Naive B cell (primary cell): Measurements from ENCODE around the gene TMEM237. TPM values are rescaled to one million over a fixed set of nuclear protein-coding genes. Genes with fewer than 3 reads are reported as not detected.

Experiments
- ATAC-seq, 2 donors: fragments of 150-1000 bp; cut with Tn5 transposase; 2 replicates each; pipeline ENCODE4 v1.10.0; 2021; ENCODE audit warnings: low read depth in 2 of 2, mild to moderate bottlenecking in 2 of 2, moderate library complexity in 2 of 2
- DNase-seq: peaks from one replicate; pipeline ENCODE4 v3.0.0; 2022
- H3K27ac Mint-ChIP-seq, 6 donors: one replicate each; pipeline ENCODE4 v1.8.0; 2020 to 2022; ENCODE audit warnings: mild to moderate bottlenecking in 6 of 6, mixed read lengths in 6 of 6, moderate library complexity in 5 of 6, inconsistent platforms in 2 of 6
- H3K27me3 Mint-ChIP-seq, 3 donors: one replicate each; pipeline ENCODE4 v1.8.0; 2021 to 2022; ENCODE audit warnings: mixed read lengths in 3 of 3, mild to moderate bottlenecking in 1 of 3
- H3K36me3 Mint-ChIP-seq, 2 donors: one replicate each; pipeline ENCODE4 v1.8.0; 2020 to 2022; ENCODE audit warnings: mixed read lengths in 2 of 2, inconsistent platforms in 1 of 2, mild to moderate bottlenecking in 1 of 2
- H3K4me1 Mint-ChIP-seq, 3 donors: one replicate each; pipeline ENCODE4 v1.8.0; 2020 to 2022; ENCODE audit warnings: mixed read lengths in 3 of 3, inconsistent platforms in 1 of 3, mild to moderate bottlenecking in 1 of 3, moderate library complexity in 1 of 3
- H3K4me3 Mint-ChIP-seq, 8 donors: one replicate each; pipeline ENCODE4 v1.8.0; 2020 to 2022; ENCODE audit warnings: mild to moderate bottlenecking in 8 of 8, mixed read lengths in 8 of 8, moderate library complexity in 8 of 8, inconsistent platforms in 2 of 8
- H3K9me3 Mint-ChIP-seq, 7 donors: one replicate each; pipeline ENCODE4 v1.8.0; 2020 to 2022; ENCODE audit warnings: mixed read lengths in 7 of 7, mild to moderate bottlenecking in 5 of 7, inconsistent platforms in 2 of 7, moderate library complexity in 1 of 7
- polyA plus RNA-seq, 6 donors: library from polyadenylated mRNA; unstranded; fragments of 300-500 nt; fragmentation: Illumina TruSeq; gene quantifications; one replicate each; pipeline ENCODE4 v1.2.3, GENCODE V29; 2021; ENCODE audit warnings: low read depth in 6 of 6

Gene TMEM237
- polyA plus RNA-seq, 6 donors from 2014 or later, result 1.9 to 4.7 (median 2.5) TPM

DNA sequence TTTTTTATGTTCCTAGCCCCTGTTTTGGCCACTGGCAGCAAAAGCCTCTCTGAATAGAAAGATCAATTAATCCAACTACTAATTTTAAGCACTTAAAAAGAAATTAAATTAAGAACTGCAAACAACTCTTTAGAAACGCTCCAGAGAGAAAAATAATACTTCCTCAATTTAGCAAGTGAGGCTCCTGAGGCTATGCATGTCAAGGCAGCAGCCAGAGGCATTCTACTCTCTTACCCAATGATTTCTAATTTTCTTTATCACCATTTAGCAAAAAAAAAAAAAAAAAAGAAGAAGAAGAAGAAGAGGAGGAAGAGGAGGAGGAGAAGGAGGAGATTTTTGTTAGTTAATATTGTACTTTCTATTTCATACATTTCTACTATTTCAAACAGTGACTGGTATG is 68.5 kb downstream of the TMEM237 start:
- Mint-ChIP-seq H3K36me3 (no peaks in the 10 kb centered on the region), H3K4me3 (peak overlapping the region; percentile 16 to 89 (median 68)), H3K9me3 (no peaks in the 10 kb centered on the region), H3K27ac (peak overlapping the region in 5 of 6 donors; percentile 59 to 93 (median 77)), H3K27me3 (no peaks in the 10 kb centered on the region), H3K4me1 (peaks cover 15 to 40% (median 25%) of the 10 kb centered on the region in 3 donors)
- ATAC-seq, result peak; percentile 42 to 50
- no peak for DNase-seq

DNA sequence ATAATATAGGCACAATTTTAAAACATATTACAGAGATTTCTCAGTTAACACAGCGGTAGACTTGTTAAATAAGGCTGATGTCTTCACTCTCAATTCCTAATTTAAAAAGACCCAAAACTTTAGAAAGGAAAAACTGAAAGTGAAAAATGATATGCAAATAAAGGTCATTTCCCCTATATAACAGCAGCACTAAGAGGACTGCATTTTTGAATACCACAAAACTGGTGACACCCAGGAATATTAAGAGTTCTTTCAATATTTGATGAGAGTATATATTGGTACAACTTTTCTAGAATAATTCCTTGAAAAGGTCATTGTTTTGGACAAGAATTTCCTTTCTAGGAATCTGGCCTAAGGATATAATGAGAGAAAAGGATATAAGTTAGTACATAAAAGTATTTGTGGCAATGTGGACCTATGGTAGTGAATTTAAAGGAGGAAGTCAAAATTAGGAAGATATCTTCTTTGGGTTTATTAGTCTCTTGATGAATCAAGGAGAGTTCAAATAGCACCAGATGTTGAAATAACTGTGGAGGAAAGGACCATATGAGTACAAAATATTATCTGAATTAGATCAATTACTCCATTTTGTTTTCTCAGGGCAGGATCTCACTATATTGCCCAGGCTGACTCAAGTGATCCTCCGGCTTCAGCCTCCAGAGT is 70.3 kb downstream of the TMEM237 start:
- ATAC-seq, result peak; percentile 87 to 88

More for the DNA sequence above, 70.3 kb downstream of the TMEM237 start:
- H3K27ac Mint-ChIP-seq, result peak overlapping the region; percentile 21 to 91 (median 80)
- H3K4me3 Mint-ChIP-seq, result peak overlapping the region; percentile 17 to 70 (median 51)
- H3K9me3 Mint-ChIP-seq, result no peaks in the 10 kb centered on the region
- peak; percentile 54 for DNase-seq
- no peaks in the 10 kb centered on the region for H3K27me3 Mint-ChIP-seq
- no peaks in the 10 kb centered on the region for H3K36me3 Mint-ChIP-seq
- peaks cover 15 to 40% (median 25%) of the 10 kb centered on the region in 3 donors for H3K4me1 Mint-ChIP-seq

Other genes with a start within 250 kb of the TMEM237 start
- 100 to 1,000 TPM in 1 of 6 donors, 10 to 100 TPM in 5; 39.8 to 131 (median 61.4) TPM for gene TRAK2, start 192.0 kb downstream of the TMEM237 start, polyA plus RNA-seq
- gene STRADB, start 191.8 kb downstream of the TMEM237 start, polyA plus RNA-seq, result 100 to 1,000 TPM in 4 of 6 donors, 10 to 100 TPM in 2; 84.8 to 200 (median 124) TPM
- not detected for gene MPP4, start 55.1 kb upstream of the TMEM237 start, polyA plus RNA-seq
- 1 to 10 TPM; 2.4 to 4.6 (median 4.0) TPM for gene ALS2, start 137.4 kb upstream of the TMEM237 start, polyA plus RNA-seq
- not detected for gene CDK15, start 163.0 kb upstream of the TMEM237 start, polyA plus RNA-seq